Psoas muscle (tissue), 8 donors: ENCODE results near the gene FAM135A. TPM values are rescaled to one million over a fixed set of nuclear protein-coding genes. Genes with fewer than 3 reads are reported as not detected.

Experiments
- ATAC-seq, 4 donors: fragments of 200-7000 bp; cut with Tn5 transposase; one replicate each; pipeline ENCODE4 v1.9.1; 2020; ENCODE audit warnings: moderate library complexity in 3 of 4, mild to moderate bottlenecking in 2 of 4
- DNase-seq, 2 donors: peaks; one replicate each; pipeline ENCODE4 v3.0.0-alpha.2; 2020
- H3K27ac ChIP-seq: fragments of 200-600 bp; one replicate; pipeline ENCODE4 v1.8.0; 2022
- H3K27me3 ChIP-seq, 3 donors: fragments of 200-600 bp in 1 of 3; one replicate each; pipeline versions ENCODE4 v1.6.1 to v1.8.0; 2013 to 2022; ENCODE audit warnings: low read length in 2 of 3, mild to moderate bottlenecking in 2 of 3, moderate library complexity in 1 of 3; ENCODE audit not compliant: insufficient read depth in 3 of 3
- H3K36me3 ChIP-seq, 2 donors: fragments of 200-600 bp in 1 of 2; one replicate each; pipeline versions ENCODE4 v1.6.1 to v1.8.0; 2013 to 2022; ENCODE audit warnings: low read depth in 1 of 2, mild to moderate bottlenecking in 1 of 2, moderate library complexity in 1 of 2; ENCODE audit not compliant: insufficient read depth in 1 of 2
- H3K4me1 ChIP-seq: fragments of 200-600 bp; one replicate; pipeline ENCODE4 v1.8.0; 2022
- H3K4me3 ChIP-seq: fragments of 200-600 bp; one replicate; pipeline ENCODE4 v1.8.0; 2022; ENCODE audit warnings: mild to moderate bottlenecking
- H3K9me3 ChIP-seq: fragments of 200-600 bp; one replicate; pipeline ENCODE4 v1.8.0; 2022
- CTCF ChIP-seq: fragments of 200-600 bp; IDR thresholded peaks from one replicate; pipeline ENCODE4 v1.8.0; 2022; ENCODE audit warnings: antibody characterized with exemption
- WGBS, 3 donors: extraction: QIAGEN DNeasy Blood & Tissue Kit; methylation state at CpG; one replicate each; pipeline versions ENCODE4 v1.1.6 to v1.1.7; 2013; 5-methylcytosine and 5-hydroxymethylcytosine counted together
- intact Hi-C, 2 donors: fragments of 100-400 bp; cut with DNase I; formaldehyde crosslinking; loops; one replicate each; pipeline versions ENCODE4 v1.11.0 to v1.14.2; 2022
- polyA plus RNA-seq, 3 donors: library from polyadenylated mRNA; stranded (reverse); fragments of 200-250 nt; gene quantifications; one replicate each; pipeline ENCODE4 v1.2.3, GENCODE V29; 2013
- total RNA-seq, 4 donors: library from RNA; stranded (reverse); fragmentation: NEBNext Ultra II Directional in 2 of 4; extraction: Animal tissue kit (Norgen Biotek cat#: 25700) in 2 of 4; gene quantifications; one replicate each; pipeline versions ENCODE4 v1.2.1 to v1.2.4, GENCODE V29; 2021 to 2023
- donor health status: healthy with polysubstance abuse.
- donor health status: DM: no; HTN: no; CAD: no; lungs with moderate emphysema.
- donor health status: Bipolar disorder and iron deficiency.
- donor health status: healthy.
- donor health status: DM: yes; HTN: yes; CAD: no.
- donor health status: DM: no; HTN: no; CAD: no.
- donor health status: DM: no; HTN: no; CAD: no.
- donor health status: DM: yes; HTN: yes; CAD: no.

The FAM135A gene
- total and polyA plus RNA-seq, 7 donors = 2.3 to 9.1 (median 4.3) TPM

- H3K9me3 ChIP-seq = peaks cover 5% of the 10 kb centered on the region
- ATAC-seq (no peak), DNase-seq (no peak)
- H3K4me3 ChIP-seq = no peak overlapping the region
- no peaks in the 10 kb centered on the region for H3K27me3 ChIP-seq
- intact Hi-C loops = no loop called here
- 91 to 94% (median 92%) methylated on average over 2 of the region's 2 CpGs for WGBS, 3 donors
- TF ChIP-seq CTCF = no peak
- peaks cover 3 to 34% of the 10 kb centered on the region in 2 donors for H3K36me3 ChIP-seq
- H3K4me1 ChIP-seq = no peaks in the 10 kb centered on the region
- no peak overlapping the region for H3K27ac ChIP-seq
These were observed 93.0 kb downstream of the FAM135A start for GRCh38 chr6:70506321-70506720.

- intact Hi-C loops = no loop called here
- H3K27ac ChIP-seq = no peak overlapping the region
These were observed 93.9 kb downstream of the FAM135A start for GRCh38 chr6:70507161-70507560.

GRCh38 chr6:70508953-70509352 lies 95.6 kb downstream of the FAM135A start:
- H3K4me1 ChIP-seq = no peaks in the 10 kb centered on the region
- H3K27ac ChIP-seq = no peak overlapping the region
- intact Hi-C loops = no loop called here
- 92 to 99% (median 98%) methylated on average over 1 of the region's 1 CpG for WGBS, 3 donors
- no peak overlapping the region for H3K4me3 ChIP-seq
- DNase-seq (peak in 1 of 2 donors; percentile 9), ATAC-seq (no peak)
- peaks cover 2% of the 10 kb centered on the region for H3K9me3 ChIP-seq
- H3K36me3 ChIP-seq = peaks cover under 1 to 15% of the 10 kb centered on the region in 2 donors
- no peaks in the 10 kb centered on the region for H3K27me3 ChIP-seq
- no peak for TF ChIP-seq CTCF

More at GRCh38 chr6:70507161-70507560, 93.9 kb downstream of the FAM135A start:
- no peak for TF ChIP-seq CTCF
- Histone ChIP-seq H3K36me3 (peaks cover 3 to 33% of the 10 kb centered on the region in 2 donors), H3K4me1 (no peaks in the 10 kb centered on the region), H3K27me3 (no peaks in the 10 kb centered on the region), H3K9me3 (peaks cover 5% of the 10 kb centered on the region), H3K4me3 (no peak overlapping the region)
- ATAC-seq (no peak), DNase-seq (no peak)
- WGBS, 3 donors = 85 to 93% (median 92%) methylated on average over 1 of the region's 1 CpG

GRCh38 chr6:70510600-70510999 lies 97.3 kb downstream of the FAM135A start:
- no peaks in the 10 kb centered on the region for H3K27me3 ChIP-seq
- no peak for ATAC-seq
- no peaks in the 10 kb centered on the region for H3K4me1 ChIP-seq
- H3K36me3 ChIP-seq = peaks cover 0 to under 1% of the 10 kb centered on the region in 2 donors
- DNase-seq = no peak
- intact Hi-C loops = no loop called here
- H3K4me3 ChIP-seq = no peak overlapping the region
- H3K9me3 ChIP-seq = no peaks in the 10 kb centered on the region
- no peak overlapping the region for H3K27ac ChIP-seq
- TF ChIP-seq CTCF = no peak

- Histone ChIP-seq H3K4me1 (no peaks in the 10 kb centered on the region), H3K9me3 (no peaks in the 10 kb centered on the region), H3K27me3 (no peaks in the 10 kb centered on the region), H3K36me3 (peaks cover 0 to 5% of the 10 kb centered on the region in 2 donors), H3K4me3 (no peak overlapping the region), H3K27ac (no peak overlapping the region)
- DNase-seq (no peak), ATAC-seq (no peak)
- intact Hi-C loops = no loop called here
- TF ChIP-seq CTCF = no peak
- WGBS, 3 donors = 84 to 94% (median 88%) methylated on average over 3 of the region's 3 CpGs
These were observed 105.4 kb downstream of the FAM135A start for GRCh38 chr6:70518723-70519122.
